Loucy (cell line): ENCODE measurements around the gene TSPEAR.

ENCODE experiments used
- H2AFZ ChIP-seq: fragments of 200-600 bp; sonication (generic); 2 replicates; pipeline ENCODE4 v1.6.0; 2016; ENCODE audit warnings: antibody characterized with exemption, mild to moderate bottlenecking, low read length, moderate library complexity
- H3F3A ChIP-seq: fragments of 200-600 bp; 2 replicates; pipeline ENCODE4 v1.6.0; 2016; ENCODE audit warnings: antibody characterized with exemption, low read depth, mild to moderate bottlenecking
- H3K27me3 ChIP-seq: fragments of 200-600 bp; sonication (generic); 2 replicates; pipeline ENCODE4 v1.6.1; 2014; ENCODE audit warnings: low read length, mild to moderate bottlenecking; ENCODE audit not compliant: insufficient read depth, poor library complexity, severe bottlenecking
- H3K36me3 ChIP-seq: fragments of 200-600 bp; sonication (generic); 2 replicates; pipeline ENCODE4 v1.6.1; 2016; ENCODE audit warnings: low read length; ENCODE audit not compliant: insufficient read depth
- H3K4me1 ChIP-seq: fragments of 200-600 bp; sonication (generic); 2 replicates; pipeline ENCODE4 v1.5.1; 2014; ENCODE audit warnings: low read length, mild to moderate bottlenecking; ENCODE audit not compliant: insufficient read depth, poor library complexity, severe bottlenecking
- H3K4me2 ChIP-seq: fragments of 200-600 bp; sonication (generic); 2 replicates; pipeline ENCODE4 v1.6.0; 2014; ENCODE audit warnings: antibody characterized with exemption, low read length, low read depth, mild to moderate bottlenecking; ENCODE audit not compliant: poor library complexity, severe bottlenecking
- H3K4me3 ChIP-seq: fragments of 200-600 bp; sonication (generic); 2 replicates; pipeline ENCODE4 v1.5.1; 2014; ENCODE audit warnings: low read length, mild to moderate bottlenecking, mixed read lengths; ENCODE audit not compliant: poor library complexity, severe bottlenecking
- H3K79me2 ChIP-seq: fragments of 200-600 bp; sonication (generic); 2 replicates; pipeline ENCODE4 v1.6.1; 2014; ENCODE audit warnings: low read length; ENCODE audit not compliant: insufficient read depth
- H3K9ac ChIP-seq: fragments of 200-600 bp; sonication (generic); 2 replicates; pipeline ENCODE4 v1.6.0; 2014; ENCODE audit warnings: mild to moderate bottlenecking, low read depth, low read length, moderate library complexity; ENCODE audit not compliant: poor library complexity, severe bottlenecking
- H3K9me2 ChIP-seq: fragments of 200-600 bp; sonication (generic); replicated peaks from 2 replicates; pipeline ENCODE4 v1.6.1; 2016; ENCODE audit warnings: low read depth, low read length, mixed read lengths
- H3K9me3 ChIP-seq: fragments of 200-600 bp; sonication (generic); 2 replicates; pipeline ENCODE4 v1.6.1; 2014; ENCODE audit warnings: mild to moderate bottlenecking, antibody characterized with exemption, low read length, low read depth; ENCODE audit not compliant: insufficient read depth
- H4K20me1 ChIP-seq: fragments of 200-600 bp; sonication (generic); 2 replicates; pipeline ENCODE4 v1.6.0; 2014; ENCODE audit warnings: antibody characterized with exemption, low read length, mild to moderate bottlenecking; ENCODE audit not compliant: insufficient read depth, poor library complexity, severe bottlenecking
- EZH2phosphoT487 ChIP-seq: fragments of 200-600 bp; IDR thresholded peaks from 2 replicates; pipeline ENCODE4 v1.6.1; 2018; ENCODE audit warnings: antibody characterized with exemption, mild to moderate bottlenecking, moderate library complexity, borderline replicate concordance
- TF ChIP-seq, protein P1 (sequence below): fragments of 200-600 bp; sonication (generic); conservative IDR thresholded peaks from 2 replicates; pipeline ENCODE4 v1.5.1; 2014; ENCODE audit warnings: mild to moderate bottlenecking, antibody characterized with exemption, low read length

TSPEAR gene

GRCh38 chr21:44507673-44508425 is 203.5 kb downstream of the TSPEAR start:
- Histone ChIP-seq H3K9me2 (no peaks in the 10 kb centered on the region), H3K27me3 (no peaks in the 10 kb centered on the region), H4K20me1 (no peaks in the 10 kb centered on the region), H3K36me3 (no peaks in the 10 kb centered on the region), H3K9ac (no peak overlapping the region), H3F3A (no peaks in the 10 kb centered on the region), H3K9me3 (no peaks in the 10 kb centered on the region), H2AFZ (no peak overlapping the region), H3K4me2 (no peak overlapping the region), H3K4me1 (no peaks in the 10 kb centered on the region), H3K4me3 (no peak overlapping the region), H3K79me2 (no peaks in the 10 kb centered on the region)
- no peak for TF ChIP-seq EZH2phosphoT487
- TF ChIP-seq, protein P1, sequence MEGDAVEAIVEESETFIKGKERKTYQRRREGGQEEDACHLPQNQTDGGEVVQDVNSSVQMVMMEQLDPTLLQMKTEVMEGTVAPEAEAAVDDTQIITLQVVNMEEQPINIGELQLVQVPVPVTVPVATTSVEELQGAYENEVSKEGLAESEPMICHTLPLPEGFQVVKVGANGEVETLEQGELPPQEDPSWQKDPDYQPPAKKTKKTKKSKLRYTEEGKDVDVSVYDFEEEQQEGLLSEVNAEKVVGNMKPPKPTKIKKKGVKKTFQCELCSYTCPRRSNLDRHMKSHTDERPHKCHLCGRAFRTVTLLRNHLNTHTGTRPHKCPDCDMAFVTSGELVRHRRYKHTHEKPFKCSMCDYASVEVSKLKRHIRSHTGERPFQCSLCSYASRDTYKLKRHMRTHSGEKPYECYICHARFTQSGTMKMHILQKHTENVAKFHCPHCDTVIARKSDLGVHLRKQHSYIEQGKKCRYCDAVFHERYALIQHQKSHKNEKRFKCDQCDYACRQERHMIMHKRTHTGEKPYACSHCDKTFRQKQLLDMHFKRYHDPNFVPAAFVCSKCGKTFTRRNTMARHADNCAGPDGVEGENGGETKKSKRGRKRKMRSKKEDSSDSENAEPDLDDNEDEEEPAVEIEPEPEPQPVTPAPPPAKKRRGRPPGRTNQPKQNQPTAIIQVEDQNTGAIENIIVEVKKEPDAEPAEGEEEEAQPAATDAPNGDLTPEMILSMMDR = no peak

GRCh38 chr21:44506279-44507255 is 204.8 kb downstream of the TSPEAR start:
- no peak overlapping the region for H3K9ac ChIP-seq
- no peaks in the 10 kb centered on the region for H3K4me1 ChIP-seq
- no peak overlapping the region for H3K4me2 ChIP-seq

DNA sequence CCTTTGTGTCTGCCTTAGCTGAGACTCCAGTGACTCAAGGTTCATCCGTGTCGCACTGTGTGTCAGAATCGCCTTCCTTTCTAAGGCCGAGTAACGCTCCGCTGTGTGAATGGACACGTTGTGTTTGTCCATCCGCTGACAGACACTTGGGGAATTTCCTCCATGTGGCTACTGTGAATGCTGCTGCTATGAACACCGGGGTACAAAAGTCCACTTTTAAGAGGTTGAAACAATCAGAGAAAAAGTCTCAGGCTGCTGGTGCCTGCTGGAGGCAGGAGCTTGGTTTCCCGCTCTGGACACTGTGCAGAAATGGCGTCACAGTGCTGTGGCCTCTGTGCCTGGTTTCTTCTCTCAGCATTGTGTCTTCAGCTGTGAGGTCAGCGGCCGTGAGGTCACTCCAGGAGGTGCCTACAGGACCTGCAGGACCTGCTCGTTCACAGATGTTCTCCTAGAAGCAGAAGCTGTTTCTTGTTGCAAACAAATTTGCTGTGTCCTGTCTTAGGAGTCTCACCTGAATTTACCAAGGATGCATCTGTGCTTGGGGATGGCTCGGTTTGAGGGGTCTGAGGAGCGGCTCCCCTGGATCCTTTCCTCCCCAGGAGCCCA is 205.6 kb downstream of the TSPEAR start:
- TF ChIP-seq, protein P1 = no peak
- no peak for TF ChIP-seq EZH2phosphoT487
- H3K4me2 ChIP-seq = no peak overlapping the region
- H3F3A ChIP-seq = no peaks in the 10 kb centered on the region
- no peak overlapping the region for H2AFZ ChIP-seq
- H3K4me3 ChIP-seq = no peak overlapping the region
- no peaks in the 10 kb centered on the region for H3K79me2 ChIP-seq
- no peak overlapping the region for H3K9ac ChIP-seq
- H3K27me3 ChIP-seq = no peaks in the 10 kb centered on the region
- H3K36me3 ChIP-seq = no peaks in the 10 kb centered on the region
- no peaks in the 10 kb centered on the region for H3K9me2 ChIP-seq
- no peaks in the 10 kb centered on the region for H4K20me1 ChIP-seq
- H3K4me1 ChIP-seq = no peaks in the 10 kb centered on the region
- no peaks in the 10 kb centered on the region for H3K9me3 ChIP-seq

More at GRCh38 chr21:44506279-44507255, 204.8 kb downstream of the TSPEAR start:
- Histone ChIP-seq H3K9me3 (no peaks in the 10 kb centered on the region), H3F3A (no peaks in the 10 kb centered on the region), H3K4me3 (no peak overlapping the region), H3K36me3 (no peaks in the 10 kb centered on the region), H2AFZ (no peak overlapping the region), H3K27me3 (no peaks in the 10 kb centered on the region), H3K79me2 (no peaks in the 10 kb centered on the region), H3K9me2 (no peaks in the 10 kb centered on the region), H4K20me1 (no peaks in the 10 kb centered on the region)
- TF ChIP-seq EZH2phosphoT487 = no peak
- TF ChIP-seq, protein P1 = no peak
